Endothelial cell (in vitro differentiated cells): ENCODE results near the gene MYBBP1A. TPM values are rescaled to one million over a fixed set of nuclear protein-coding genes. Genes with fewer than 3 reads are reported as not detected.

ENCODE experiments used
- DNase-seq: peaks from one replicate; pipeline ENCODE4 v3.0.0; 2021; ENCODE audit warnings: low spot score
- H3K27ac Mint-ChIP-seq: one replicate; pipeline ENCODE4 v1.8.0; 2021; ENCODE audit warnings: mixed read lengths, inconsistent platforms; ENCODE audit not compliant: unreplicated experiment
- H3K27me3 Mint-ChIP-seq: one replicate; pipeline ENCODE4 v1.8.0; 2021; ENCODE audit warnings: mild to moderate bottlenecking, moderate library complexity, mixed read lengths, inconsistent platforms; ENCODE audit not compliant: unreplicated experiment
- H3K36me3 Mint-ChIP-seq: one replicate; pipeline ENCODE4 v1.8.0; 2021; ENCODE audit warnings: mild to moderate bottlenecking, low read depth, mixed read lengths, inconsistent platforms; ENCODE audit not compliant: unreplicated experiment
- H3K4me1 Mint-ChIP-seq: one replicate; pipeline ENCODE4 v1.8.0; 2021; ENCODE audit warnings: mild to moderate bottlenecking, mixed read lengths, inconsistent platforms; ENCODE audit not compliant: unreplicated experiment
- H3K4me3 Mint-ChIP-seq: one replicate; pipeline ENCODE4 v1.8.0; 2021; ENCODE audit warnings: mild to moderate bottlenecking, mixed read lengths, inconsistent platforms; ENCODE audit not compliant: unreplicated experiment
- H3K9me3 Mint-ChIP-seq: one replicate; pipeline ENCODE4 v1.8.0; 2021; ENCODE audit warnings: mixed read lengths, inconsistent platforms; ENCODE audit not compliant: unreplicated experiment
- total RNA-seq: library from RNA; stranded (reverse); fragmentation: NEBNext Ultra II Directional; extraction: Animal tissue kit (Norgen Biotek cat#: 25700); gene quantifications from one replicate; pipeline ENCODE4 v1.2.1, GENCODE V29; 2021; ENCODE audit not compliant: unreplicated experiment
- TF ChIP-seq, protein P1 (sequence below): fragments of 200-600 bp; sonication (generic); IDR thresholded peaks from one replicate; pipeline ENCODE4 v1.5.0; 2021; ENCODE audit warnings: antibody characterized with exemption; ENCODE audit not compliant: unreplicated experiment

MYBBP1A gene
- total RNA-seq, 1 donor from 2014 or later = 32.4 TPM

DNA sequence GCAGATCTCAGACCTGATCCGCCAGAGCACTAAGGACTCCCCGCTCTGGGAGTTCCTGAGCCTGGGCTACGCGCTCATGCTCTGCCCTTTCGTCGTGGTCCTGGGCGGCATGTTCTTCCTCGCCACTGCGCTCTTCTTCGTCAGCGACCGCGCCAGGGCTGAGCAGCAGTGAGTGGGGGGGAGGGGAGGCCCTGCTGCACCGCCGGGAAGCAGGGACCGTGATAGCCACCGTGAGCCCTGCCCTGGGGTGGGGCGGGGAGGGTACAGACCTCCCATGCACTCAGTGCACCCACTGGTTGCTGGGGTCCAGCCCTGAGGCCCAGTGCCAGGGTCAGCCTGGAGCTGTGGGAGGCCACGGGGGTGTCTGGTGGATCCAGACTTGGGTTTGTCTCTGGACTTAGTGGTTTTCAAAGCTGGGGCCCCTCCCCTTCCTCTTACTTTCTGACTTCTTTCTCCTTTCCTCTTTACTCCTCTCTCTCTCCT, 18.9 kb downstream of the MYBBP1A start:
- no peak overlapping the region for H3K4me3 Mint-ChIP-seq
- H3K27me3 Mint-ChIP-seq = peaks cover 27% of the 10 kb centered on the region
- no peak for DNase-seq
- no peak overlapping the region for H3K27ac Mint-ChIP-seq
- TF ChIP-seq, protein P1, sequence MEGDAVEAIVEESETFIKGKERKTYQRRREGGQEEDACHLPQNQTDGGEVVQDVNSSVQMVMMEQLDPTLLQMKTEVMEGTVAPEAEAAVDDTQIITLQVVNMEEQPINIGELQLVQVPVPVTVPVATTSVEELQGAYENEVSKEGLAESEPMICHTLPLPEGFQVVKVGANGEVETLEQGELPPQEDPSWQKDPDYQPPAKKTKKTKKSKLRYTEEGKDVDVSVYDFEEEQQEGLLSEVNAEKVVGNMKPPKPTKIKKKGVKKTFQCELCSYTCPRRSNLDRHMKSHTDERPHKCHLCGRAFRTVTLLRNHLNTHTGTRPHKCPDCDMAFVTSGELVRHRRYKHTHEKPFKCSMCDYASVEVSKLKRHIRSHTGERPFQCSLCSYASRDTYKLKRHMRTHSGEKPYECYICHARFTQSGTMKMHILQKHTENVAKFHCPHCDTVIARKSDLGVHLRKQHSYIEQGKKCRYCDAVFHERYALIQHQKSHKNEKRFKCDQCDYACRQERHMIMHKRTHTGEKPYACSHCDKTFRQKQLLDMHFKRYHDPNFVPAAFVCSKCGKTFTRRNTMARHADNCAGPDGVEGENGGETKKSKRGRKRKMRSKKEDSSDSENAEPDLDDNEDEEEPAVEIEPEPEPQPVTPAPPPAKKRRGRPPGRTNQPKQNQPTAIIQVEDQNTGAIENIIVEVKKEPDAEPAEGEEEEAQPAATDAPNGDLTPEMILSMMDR = no peak
- peaks cover 33% of the 10 kb centered on the region for H3K4me1 Mint-ChIP-seq
- no peaks in the 10 kb centered on the region for H3K9me3 Mint-ChIP-seq
- peaks cover 13% of the 10 kb centered on the region for H3K36me3 Mint-ChIP-seq

DNA sequence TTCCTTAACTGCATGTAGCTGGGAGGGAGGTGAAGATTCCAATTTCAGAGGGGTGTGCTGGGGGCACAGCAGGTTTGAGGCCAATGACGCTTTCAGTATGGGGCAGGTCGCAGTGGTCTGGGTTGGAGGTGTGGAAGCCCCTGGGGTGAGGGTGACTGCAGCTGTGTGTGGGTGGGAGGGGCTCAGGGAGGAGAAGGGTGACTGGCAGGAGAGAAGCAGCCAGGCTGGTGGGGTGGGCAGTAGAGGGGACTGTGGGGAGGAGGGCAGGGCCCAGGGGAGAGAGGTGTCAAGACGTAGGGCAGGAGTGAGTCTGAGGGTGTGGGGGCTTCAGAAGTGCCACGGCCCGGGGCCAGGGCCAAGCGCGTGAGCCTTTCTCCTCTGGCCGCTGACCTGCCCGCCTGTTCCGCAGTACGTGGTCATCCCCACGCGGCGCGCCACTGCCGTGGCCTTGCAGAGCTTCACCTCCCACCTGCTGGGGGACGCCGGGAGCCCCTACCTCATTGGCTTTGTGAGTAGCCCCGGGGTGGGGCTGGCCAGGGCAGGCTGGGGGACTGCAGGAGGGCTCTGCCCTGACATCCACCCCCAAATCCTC, 19.4 kb downstream of the MYBBP1A start:
- no peaks in the 10 kb centered on the region for H3K9me3 Mint-ChIP-seq
- peaks cover 13% of the 10 kb centered on the region for H3K36me3 Mint-ChIP-seq
- peaks cover 33% of the 10 kb centered on the region for H3K4me1 Mint-ChIP-seq
- H3K27ac Mint-ChIP-seq = peak overlapping the region; percentile 42
- peaks cover 23% of the 10 kb centered on the region for H3K27me3 Mint-ChIP-seq
- DNase-seq = no peak
- H3K4me3 Mint-ChIP-seq = peak overlapping the region; percentile 73
- TF ChIP-seq, protein P1 = no peak

DNA sequence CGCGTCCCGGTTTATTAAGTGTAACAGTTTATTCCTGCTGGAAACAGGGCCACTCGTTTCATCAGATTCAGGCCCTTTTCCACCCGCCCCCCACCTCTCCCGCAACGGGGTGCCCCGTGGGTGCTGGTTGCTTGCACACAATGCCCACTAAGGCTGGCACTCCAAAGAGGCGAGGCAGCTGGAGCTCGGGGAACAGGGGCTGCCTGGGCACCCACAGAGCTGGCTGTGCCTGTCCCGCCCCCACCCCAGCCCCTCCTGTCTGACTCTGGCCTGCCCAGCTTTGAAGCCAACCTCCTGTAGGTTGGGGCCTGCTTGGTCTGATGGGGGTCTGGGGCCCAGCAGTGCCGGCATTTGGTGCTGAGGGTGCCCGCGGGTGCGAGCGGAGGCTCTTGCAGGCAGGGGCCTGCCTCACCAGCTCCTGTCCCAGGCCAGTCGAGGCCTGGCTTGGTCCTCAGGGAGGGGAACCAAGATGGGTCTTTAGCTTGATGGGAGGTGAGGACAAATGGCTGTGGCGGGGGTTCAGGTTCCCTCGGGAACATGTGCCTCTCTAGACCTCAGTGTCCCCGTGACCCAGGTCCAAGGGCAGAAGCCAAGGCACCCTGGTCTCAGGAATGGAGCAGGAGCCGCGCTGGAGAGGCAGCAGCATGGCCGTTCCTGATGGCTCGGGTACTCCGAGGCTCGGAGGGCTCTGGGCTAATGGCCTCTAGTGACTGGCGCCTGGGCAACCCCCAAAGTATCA, 20.1 kb downstream of the MYBBP1A start:
- H3K36me3 Mint-ChIP-seq = peaks cover 13% of the 10 kb centered on the region
- H3K27ac Mint-ChIP-seq = peak overlapping the region; percentile 42
- peaks cover 37% of the 10 kb centered on the region for H3K4me1 Mint-ChIP-seq
- no peaks in the 10 kb centered on the region for H3K9me3 Mint-ChIP-seq
- H3K27me3 Mint-ChIP-seq = peaks cover 21% of the 10 kb centered on the region
- TF ChIP-seq, protein P1 = no peak
- peak overlapping the region; percentile 73 for H3K4me3 Mint-ChIP-seq
- no peak for DNase-seq

- H3K9me3 Mint-ChIP-seq = no peaks in the 10 kb centered on the region
- H3K27me3 Mint-ChIP-seq = peaks cover 23% of the 10 kb centered on the region
- peaks cover 39% of the 10 kb centered on the region for H3K4me1 Mint-ChIP-seq
- DNase-seq = no peak
- TF ChIP-seq, protein P1 = no peak
- peaks cover 15% of the 10 kb centered on the region for H3K36me3 Mint-ChIP-seq
- H3K27ac Mint-ChIP-seq = no peak overlapping the region
- H3K4me3 Mint-ChIP-seq = no peak overlapping the region
Measured at GRCh38 chr17:4534515-4534914, 20.7 kb downstream of the MYBBP1A start.
